Activated T-cell treated with anti-CD3 and anti-CD28 coated beads, Interleukin-2, amount 50 U/mL, for 72 hours (primary cell): ENCODE data around the gene PALB2. TPM values are rescaled to one million over a fixed set of nuclear protein-coding genes. Genes with fewer than 3 reads are reported as not detected.

Source experiments
- ATAC-seq, 2 donors: fragments of 150-1000 bp; cut with Tn5 transposase; replicated peaks in 1 of 2; 2 replicates each; pipeline ENCODE4 v1.10.0; 2021; ENCODE audit warnings: moderate library complexity in 2 of 2, mild to moderate bottlenecking in 1 of 2
- DNase-seq, 2 donors: peaks; one replicate each; pipeline ENCODE4 v3.0.0; 2021 to 2022; ENCODE audit warnings: mixed read lengths in 1 of 2
- H3K27ac Mint-ChIP-seq: one replicate; pipeline ENCODE4 v1.8.0; 2022; ENCODE audit warnings: mild to moderate bottlenecking, moderate library complexity, mixed read lengths
- H3K27me3 Mint-ChIP-seq: one replicate; pipeline ENCODE4 v1.8.0; 2022; ENCODE audit warnings: low read depth, mixed read lengths
- H3K36me3 Mint-ChIP-seq, 2 donors: one replicate each; pipeline ENCODE4 v1.8.0; 2022; ENCODE audit warnings: mixed read lengths in 2 of 2, mild to moderate bottlenecking in 1 of 2; ENCODE audit not compliant: insufficient read depth in 2 of 2
- H3K4me1 Mint-ChIP-seq: one replicate; pipeline ENCODE4 v1.8.0; 2022; ENCODE audit warnings: low read depth, mixed read lengths
- H3K4me3 Mint-ChIP-seq, 2 donors: one replicate each; pipeline ENCODE4 v1.8.0; 2022; ENCODE audit warnings: mild to moderate bottlenecking in 2 of 2, mixed read lengths in 2 of 2, moderate library complexity in 2 of 2
- H3K9me3 Mint-ChIP-seq, 2 donors: one replicate each; pipeline ENCODE4 v1.8.0; 2022; ENCODE audit warnings: mixed read lengths in 2 of 2
- total RNA-seq, 2 donors: library from RNA; stranded (reverse); gene quantifications; one replicate each; pipeline ENCODE4 v1.2.3, GENCODE V29; 2022

The PALB2 gene
- total RNA-seq, 2 donors from 2014 or later, result 22.2 to 31.7 TPM

DNA sequence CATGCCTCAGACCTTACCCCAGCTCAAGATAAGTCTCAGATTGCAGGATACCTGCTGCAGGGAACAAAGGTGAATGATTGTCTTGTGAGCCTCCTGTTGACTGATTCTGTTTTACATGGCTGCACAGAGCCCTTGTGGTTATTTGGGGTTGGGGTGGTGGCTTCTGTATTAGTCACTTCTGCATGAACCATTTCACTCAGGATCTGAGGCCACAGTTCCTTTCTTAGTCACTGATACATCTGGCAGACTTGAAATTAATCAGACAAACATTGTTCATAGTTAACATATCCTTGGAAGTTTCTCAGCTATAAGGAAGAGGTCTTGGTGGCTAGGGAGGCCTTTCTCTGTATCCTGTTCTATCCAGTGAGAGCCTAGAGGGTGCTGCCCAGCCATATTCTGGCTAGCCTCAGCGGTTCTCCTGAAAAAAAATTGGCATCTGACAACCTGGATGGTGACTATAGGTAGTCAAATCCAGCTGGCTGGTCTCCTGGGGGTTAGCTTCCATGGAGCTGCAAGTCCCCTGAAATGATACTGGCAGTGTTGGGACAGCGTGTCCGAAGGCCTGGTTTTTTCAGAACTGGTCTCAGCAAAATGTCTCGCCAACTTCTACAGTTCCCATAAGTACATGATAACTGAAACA lies 29.1 kb upstream of the PALB2 start:
- H3K9me3 Mint-ChIP-seq, result no peaks in the 10 kb centered on the region
- H3K4me3 Mint-ChIP-seq, result peak overlapping the region; percentile 28 to 38
- peaks cover 19% of the 10 kb centered on the region for H3K4me1 Mint-ChIP-seq
- DNase-seq, result peak; percentile 77 to 80
- no peaks in the 10 kb centered on the region for H3K27me3 Mint-ChIP-seq
- no peak overlapping the region for H3K27ac Mint-ChIP-seq
- ATAC-seq, result peak; percentile 99
- H3K36me3 Mint-ChIP-seq, result peaks cover 11 to 22% of the 10 kb centered on the region in 2 donors

DNA sequence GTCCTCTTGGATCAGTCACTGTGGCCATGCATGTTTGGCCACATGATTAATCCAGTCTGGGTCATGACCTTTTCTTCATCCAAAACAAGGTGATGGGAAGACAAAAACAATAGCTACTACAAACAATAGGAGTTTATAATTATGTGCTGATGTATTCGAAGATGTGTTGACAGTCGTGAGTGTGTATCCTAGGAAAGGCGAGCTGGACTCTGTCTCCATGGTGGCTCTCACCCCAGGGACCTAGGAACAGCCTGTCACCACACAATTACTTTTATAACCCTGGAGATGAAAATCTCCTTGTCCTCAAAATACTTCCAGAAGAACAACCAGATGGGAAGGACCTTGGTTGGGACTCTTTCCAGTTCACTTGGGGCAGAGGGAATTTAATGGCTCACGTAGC lies 27.8 kb upstream of the PALB2 start:
- DNase-seq (no peak), ATAC-seq (no peak)
- H3K36me3 Mint-ChIP-seq, result peaks cover 13 to 25% of the 10 kb centered on the region in 2 donors
- peaks cover 20% of the 10 kb centered on the region for H3K4me1 Mint-ChIP-seq
- H3K4me3 Mint-ChIP-seq, result no peak overlapping the region
- H3K27me3 Mint-ChIP-seq, result no peaks in the 10 kb centered on the region
- H3K9me3 Mint-ChIP-seq, result no peaks in the 10 kb centered on the region
- H3K27ac Mint-ChIP-seq, result no peak overlapping the region

DNA sequence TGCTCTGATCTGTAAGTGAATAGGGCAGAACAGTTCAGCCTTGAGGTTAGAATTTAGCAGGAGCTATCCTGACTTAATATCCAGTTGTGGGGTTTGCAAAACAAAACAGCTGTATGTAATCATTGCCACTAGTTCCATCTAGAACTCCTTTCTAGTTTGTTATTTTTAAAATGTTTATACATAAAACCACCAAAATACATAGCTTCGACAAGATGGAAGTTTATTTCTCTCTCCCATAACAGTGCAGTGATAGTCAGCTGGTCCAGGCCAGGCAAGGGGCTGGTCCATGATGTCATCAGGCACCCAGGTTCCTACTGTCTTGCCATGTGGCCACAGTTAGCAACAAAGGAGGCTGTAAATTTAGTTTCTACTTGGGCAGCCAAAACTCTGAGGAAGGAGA lies 27.1 kb upstream of the PALB2 start:
- no peak for ATAC-seq
- H3K4me1 Mint-ChIP-seq, result peaks cover 27% of the 10 kb centered on the region
- no peak overlapping the region for H3K27ac Mint-ChIP-seq
- H3K27me3 Mint-ChIP-seq, result no peaks in the 10 kb centered on the region
- peaks cover 13 to 30% of the 10 kb centered on the region in 2 donors for H3K36me3 Mint-ChIP-seq
- no peak for DNase-seq
- H3K4me3 Mint-ChIP-seq, result no peak overlapping the region
- H3K9me3 Mint-ChIP-seq, result no peaks in the 10 kb centered on the region

DNA sequence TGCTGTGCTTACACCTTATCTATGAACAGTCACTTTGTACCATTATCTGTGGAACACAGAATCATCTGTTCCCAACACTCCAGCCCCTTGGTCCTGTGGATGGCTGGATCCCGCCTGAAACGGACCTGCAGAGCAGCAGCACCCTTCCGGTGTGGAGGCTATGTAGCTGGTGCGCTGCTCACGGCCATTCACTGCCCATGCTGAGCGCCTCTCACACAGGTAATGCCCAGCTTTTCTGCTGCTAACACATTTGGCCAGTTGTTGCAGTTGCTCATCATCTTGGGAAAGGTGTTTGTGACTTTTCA lies 26.2 kb upstream of the PALB2 start:
- DNase-seq, result no peak
- ATAC-seq, result no peak
- H3K27ac Mint-ChIP-seq, result no peak overlapping the region
- no peaks in the 10 kb centered on the region for H3K9me3 Mint-ChIP-seq
- H3K36me3 Mint-ChIP-seq, result peaks cover 13 to 36% of the 10 kb centered on the region in 2 donors
- peaks cover 31% of the 10 kb centered on the region for H3K4me1 Mint-ChIP-seq
- no peaks in the 10 kb centered on the region for H3K27me3 Mint-ChIP-seq
- no peak overlapping the region for H3K4me3 Mint-ChIP-seq

GRCh38 chr16:23666571-23667354 lies 25.7 kb upstream of the PALB2 start:
- H3K27me3 Mint-ChIP-seq, result no peaks in the 10 kb centered on the region
- DNase-seq, result no peak
- no peak overlapping the region for H3K27ac Mint-ChIP-seq
- peaks cover 13 to 37% of the 10 kb centered on the region in 2 donors for H3K36me3 Mint-ChIP-seq
- H3K4me1 Mint-ChIP-seq, result peaks cover 31% of the 10 kb centered on the region
- no peaks in the 10 kb centered on the region for H3K9me3 Mint-ChIP-seq
- no peak for ATAC-seq
- no peak overlapping the region for H3K4me3 Mint-ChIP-seq

DNA sequence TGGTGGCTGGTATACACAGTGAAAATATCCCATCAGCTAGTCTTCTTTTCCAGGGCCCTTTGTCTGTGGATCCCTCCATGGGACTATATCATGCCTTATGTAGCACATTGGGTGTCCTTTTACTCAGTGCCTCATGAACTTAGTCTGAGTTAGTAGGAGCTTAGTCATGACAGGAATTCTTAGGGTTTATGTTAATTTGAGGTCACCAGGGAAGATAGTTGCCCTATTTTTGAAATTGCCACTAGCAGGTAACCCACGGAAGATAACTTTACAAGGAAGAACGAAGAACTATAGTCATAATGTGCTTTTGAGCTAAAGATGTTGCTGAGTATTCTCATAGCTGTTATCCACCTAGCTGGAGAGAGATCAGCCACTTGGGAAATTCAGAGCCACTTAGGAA lies 22.8 kb upstream of the PALB2 start:
- H3K27ac Mint-ChIP-seq, result no peak overlapping the region
- ATAC-seq (peak; percentile 50 to 71), DNase-seq (no peak)
- H3K36me3 Mint-ChIP-seq, result peaks cover 18 to 42% of the 10 kb centered on the region in 2 donors
- H3K27me3 Mint-ChIP-seq, result no peaks in the 10 kb centered on the region
- no peak overlapping the region for H3K4me3 Mint-ChIP-seq
- H3K4me1 Mint-ChIP-seq, result peaks cover 12% of the 10 kb centered on the region
- H3K9me3 Mint-ChIP-seq, result no peaks in the 10 kb centered on the region

- no peaks in the 10 kb centered on the region for H3K27me3 Mint-ChIP-seq
- peaks cover 10 to 44% of the 10 kb centered on the region in 2 donors for H3K36me3 Mint-ChIP-seq
- H3K27ac Mint-ChIP-seq, result peak overlapping the region; percentile 41
- H3K4me1 Mint-ChIP-seq, result peaks cover 41% of the 10 kb centered on the region
- H3K4me3 Mint-ChIP-seq, result peak overlapping the region; percentile 29 to 35
- DNase-seq, result no peak
- H3K9me3 Mint-ChIP-seq, result no peaks in the 10 kb centered on the region
- ATAC-seq, result peak; percentile 65 to 86
Observed at GRCh38 chr16:23651943-23652468, 10.9 kb upstream of the PALB2 start.

DNA sequence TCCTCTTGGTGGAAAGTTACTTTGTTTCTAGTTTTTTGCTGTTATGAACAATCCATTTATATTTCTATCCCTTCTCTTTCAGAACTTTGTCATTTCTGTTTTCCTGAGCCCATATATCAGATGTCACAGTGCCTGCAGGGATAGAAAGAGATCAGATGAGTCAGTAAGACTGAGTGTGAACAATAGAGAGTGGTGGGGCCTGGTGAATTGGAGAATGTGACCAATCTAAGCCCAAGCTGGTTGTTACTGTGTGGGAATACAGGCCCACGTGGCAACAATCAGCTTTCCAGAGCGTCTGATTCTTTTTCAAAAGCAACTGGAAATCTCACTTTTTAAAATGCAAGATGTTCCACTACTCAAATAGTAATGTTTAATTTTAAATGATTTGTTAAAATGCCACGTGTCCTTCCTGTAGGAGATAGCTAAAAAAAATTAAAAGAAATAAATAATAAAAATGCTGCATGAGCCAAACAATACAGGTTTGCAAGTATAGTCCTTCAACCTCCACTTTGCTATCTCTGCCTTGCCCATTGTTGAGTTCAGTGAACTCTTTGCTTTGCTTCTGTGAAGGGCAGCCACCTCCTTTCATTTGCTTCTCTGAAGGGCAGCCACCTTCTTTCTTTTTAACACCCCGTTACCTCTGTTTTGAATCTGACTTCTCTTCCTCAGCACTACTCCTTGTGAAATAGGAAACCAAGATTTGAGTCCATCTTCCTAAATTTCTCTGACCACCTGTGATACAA lies 9.7 kb upstream of the PALB2 start:
- Mint-ChIP-seq H3K4me3 (peak overlapping the region; percentile 29 to 35), H3K4me1 (peaks cover 52% of the 10 kb centered on the region), H3K9me3 (no peaks in the 10 kb centered on the region), H3K27ac (peak overlapping the region; percentile 41), H3K27me3 (no peaks in the 10 kb centered on the region), H3K36me3 (peaks cover 17 to 50% of the 10 kb centered on the region in 2 donors)
- DNase-seq (no peak), ATAC-seq (peak; percentile 77 to 78)

- Mint-ChIP-seq H3K4me1 (peaks cover 57% of the 10 kb centered on the region), H3K27me3 (no peaks in the 10 kb centered on the region), H3K27ac (peak overlapping the region; percentile 92), H3K36me3 (peaks cover 16 to 36% of the 10 kb centered on the region in 2 donors), H3K4me3 (peak overlapping the region; percentile 92 to 96), H3K9me3 (no peaks in the 10 kb centered on the region)
- ATAC-seq (no peak), DNase-seq (no peak)
Observed at GRCh38 chr16:23642246-23642774, 1.2 kb upstream of the PALB2 start.

GRCh38 chr16:23640615-23640930 lies 537 bp downstream of the PALB2 start:
- Mint-ChIP-seq H3K27ac (peak overlapping the region; percentile 96), H3K36me3 (peaks cover 12 to 32% of the 10 kb centered on the region in 2 donors), H3K9me3 (no peaks in the 10 kb centered on the region), H3K4me3 (peak overlapping the region; percentile 92 to 96), H3K4me1 (peaks cover 44% of the 10 kb centered on the region), H3K27me3 (no peaks in the 10 kb centered on the region)
- DNase-seq (peak in 1 of 2 donors; percentile 1), ATAC-seq (no peak)

DNA sequence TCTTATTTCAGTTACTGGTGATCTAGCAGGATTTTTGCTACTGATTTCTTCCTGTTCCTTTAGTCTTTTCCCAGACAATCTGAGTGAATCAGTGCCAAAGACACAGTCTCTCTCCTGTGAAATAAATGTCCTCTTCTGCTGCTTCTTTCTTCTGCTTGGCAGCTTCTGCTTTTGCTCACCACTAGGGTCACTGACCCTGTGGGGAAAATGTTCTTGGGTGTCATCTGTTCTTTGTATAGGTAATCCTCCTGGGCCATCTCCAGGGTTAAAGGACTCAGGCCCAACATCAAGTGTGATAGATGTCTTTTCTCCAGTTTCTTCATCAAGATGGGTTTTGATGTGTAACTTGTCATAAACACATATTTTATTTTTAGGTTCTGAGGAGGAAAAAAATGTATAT lies 5.2 kb downstream of the PALB2 start:
- Mint-ChIP-seq H3K9me3 (no peaks in the 10 kb centered on the region), H3K4me3 (no peak overlapping the region), H3K27ac (peak overlapping the region; percentile 6), H3K4me1 (peaks cover 37% of the 10 kb centered on the region), H3K27me3 (no peaks in the 10 kb centered on the region), H3K36me3 (peaks cover 6 to 21% of the 10 kb centered on the region in 2 donors)
- ATAC-seq (no peak), DNase-seq (no peak)

GRCh38 chr16:23634461-23635036 lies 6.6 kb downstream of the PALB2 start:
- Mint-ChIP-seq H3K27ac (no peak overlapping the region), H3K27me3 (no peaks in the 10 kb centered on the region), H3K4me1 (peaks cover 30% of the 10 kb centered on the region), H3K4me3 (no peak overlapping the region), H3K9me3 (no peaks in the 10 kb centered on the region), H3K36me3 (peaks cover 6 to 31% of the 10 kb centered on the region in 2 donors)
- no peak for ATAC-seq
- DNase-seq, result no peak
